ENCODE measurements around the gene SH3BP4.

The SH3BP4 gene

GRCh38 chr2:235021752-235022151, 69.9 kb downstream of the SH3BP4 start:
- DNase-seq = no peak

- DNase-seq = no peak
These were observed 72.5 kb downstream of the SH3BP4 start for GRCh38 chr2:235024191-235024860.

- DNase-seq = no peak
These were observed 73.3 kb downstream of the SH3BP4 start for GRCh38 chr2:235024931-235025773.

- DNase-seq = no peak
These were observed 74.2 kb downstream of the SH3BP4 start for GRCh38 chr2:235025800-235026536.

- peak in 1 of 3 experiments; percentile 25 for DNase-seq
These were observed 75.1 kb downstream of the SH3BP4 start for GRCh38 chr2:235026649-235027557.

GRCh38 chr2:235027558-235028214, 75.9 kb downstream of the SH3BP4 start:
- no peak for DNase-seq

- no peak for DNase-seq
These were observed 76.8 kb downstream of the SH3BP4 start for GRCh38 chr2:235028646-235029045.

- no peak for DNase-seq
These were observed 77.2 kb downstream of the SH3BP4 start for GRCh38 chr2:235029054-235029453.

- DNase-seq = no peak
These were observed 78.3 kb downstream of the SH3BP4 start for GRCh38 chr2:235030126-235030525.

GRCh38 chr2:235030936-235031335, 79.1 kb downstream of the SH3BP4 start:
- no peak for DNase-seq

- no peak for DNase-seq
These were observed 80.0 kb downstream of the SH3BP4 start for GRCh38 chr2:235031686-235032373.

GRCh38 chr2:235032466-235032865, 80.6 kb downstream of the SH3BP4 start:
- no peak for DNase-seq

- no peak for DNase-seq
These were observed 81.1 kb downstream of the SH3BP4 start for GRCh38 chr2:235032949-235033348.

- peak in 1 of 3 experiments; percentile 14 for DNase-seq
These were observed 82.7 kb downstream of the SH3BP4 start for GRCh38 chr2:235034265-235035118.

- DNase-seq = no peak
These were observed 85.9 kb downstream of the SH3BP4 start for GRCh38 chr2:235037604-235038166.

GRCh38 chr2:235041221-235041917, 89.6 kb downstream of the SH3BP4 start:
- DNase-seq = no peak

- DNase-seq = no peak
These were observed 90.2 kb downstream of the SH3BP4 start for GRCh38 chr2:235041918-235042575.

All from NCI-H1417 (cell line).